Measurements from ENCODE around the gene DNAJC1.
"Not testable (repeated sequence)": the region's sequence is repeated elsewhere in the genome, so short reads cannot be mapped to it uniquely, and the experiment has no call there.

The DNAJC1 gene

DNA sequence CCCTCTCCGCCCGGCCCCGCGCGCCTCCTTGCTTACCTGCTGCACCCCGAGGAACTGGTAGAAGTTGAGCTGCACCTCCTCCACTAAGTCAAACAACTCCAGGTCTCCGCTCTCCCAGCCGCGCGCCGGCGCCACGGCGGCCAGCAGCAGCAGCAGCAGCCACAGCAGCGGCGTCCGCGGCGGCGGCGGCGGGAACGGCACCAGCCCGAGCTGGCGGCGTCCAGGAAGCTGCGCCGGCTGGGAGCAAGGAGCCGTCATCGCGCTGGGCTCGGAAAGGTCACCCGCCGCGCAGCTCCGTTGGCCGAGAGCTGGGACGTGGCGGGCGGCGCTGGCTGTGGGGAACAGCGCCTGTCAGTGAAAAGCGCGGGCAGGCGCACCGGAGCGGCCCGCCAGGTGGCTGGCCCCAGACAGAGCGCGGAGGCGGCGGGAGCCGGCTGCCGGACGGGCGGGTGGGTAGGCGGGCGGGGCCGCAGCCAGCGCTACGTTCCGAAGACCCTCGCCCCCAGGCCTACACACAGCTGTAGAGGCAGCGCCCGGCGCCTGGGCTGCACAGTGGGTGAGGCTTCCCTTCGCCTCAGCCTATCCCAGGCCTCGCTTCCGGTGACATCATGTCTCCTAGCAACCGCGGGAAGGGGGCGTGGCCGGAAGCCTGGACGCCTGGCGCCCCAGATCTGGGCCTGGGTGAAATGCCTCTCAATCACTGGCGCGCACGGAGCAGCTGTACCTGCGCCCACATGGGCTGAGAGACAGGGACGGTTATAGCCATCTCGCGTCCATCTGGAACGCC is at the start of gene DNAJC1:
DNAJC1 (minus strand) TSS at position 554 of the 787 bp plus-strand sequence; CDS start at position 258, 296 bp downstream.
- peak; percentile 100 for DNase-seq

- DNase-seq = no peak
Measured at GRCh38 chr10:22053048-22053447, 49.5 kb upstream of the DNAJC1 start.

DNA sequence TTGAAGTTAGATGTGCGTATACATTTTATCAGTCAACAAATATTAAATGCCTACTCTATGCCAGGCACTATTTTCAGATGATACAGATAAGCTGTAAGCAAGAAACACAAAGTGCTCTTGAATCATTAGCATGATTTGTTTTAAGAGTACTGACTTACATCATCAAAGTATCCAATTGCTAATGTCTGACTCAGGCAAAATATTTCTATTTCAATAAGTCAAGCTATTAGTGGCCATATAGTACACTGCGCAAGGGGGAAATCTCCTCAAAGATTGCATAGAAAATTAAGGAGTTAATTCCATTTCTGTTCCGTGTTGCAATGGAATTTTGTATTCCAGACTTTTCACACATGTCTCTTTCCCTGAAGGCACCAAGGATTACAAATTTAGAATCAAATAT is 46.1 kb upstream of the DNAJC1 start:
- DNase-seq = no peak

DNA sequence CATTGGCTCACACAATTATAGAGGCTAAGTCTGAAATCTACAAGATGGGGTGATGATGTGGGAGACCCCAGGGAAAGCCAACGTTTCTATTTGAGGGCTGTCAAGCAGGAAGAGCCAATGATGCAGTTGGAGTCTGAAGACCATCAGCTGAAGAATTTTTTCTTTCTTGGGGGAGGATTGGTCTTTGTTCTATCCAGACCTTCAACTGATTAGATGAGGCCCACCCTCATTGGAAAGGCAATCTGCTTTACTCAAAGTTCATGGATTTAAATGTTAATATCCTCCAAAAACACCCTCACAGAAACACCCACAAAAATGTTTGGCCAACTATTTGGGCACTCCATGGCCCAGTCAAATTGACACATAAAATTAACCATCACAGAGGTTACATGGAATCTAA is 44.3 kb upstream of the DNAJC1 start:
- DNase-seq = no peak

- DNase-seq = no peak
Measured at GRCh38 chr10:22043327-22043633, 39.8 kb upstream of the DNAJC1 start.

GRCh38 chr10:22042557-22043326 is 39.2 kb upstream of the DNAJC1 start:
- DNase-seq = no peak

DNA sequence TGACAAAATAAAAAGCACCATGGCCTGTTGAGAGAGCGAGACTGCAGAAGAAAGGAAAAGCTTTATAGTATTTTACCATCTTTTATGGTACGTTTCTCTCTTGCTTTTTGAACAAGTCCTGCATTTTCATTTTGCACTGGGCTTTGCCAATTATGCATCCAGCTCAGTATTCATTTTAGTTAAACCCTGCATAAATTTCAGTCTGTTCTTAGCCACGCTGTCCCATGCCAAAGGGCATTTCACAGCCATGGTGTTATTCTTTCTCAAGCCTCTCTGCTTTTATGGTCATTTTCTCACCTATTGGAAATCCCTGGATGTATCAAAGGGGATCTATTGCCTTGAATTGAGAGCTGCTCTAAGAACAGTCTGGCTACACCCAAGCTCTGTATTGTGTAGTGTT is 30.8 kb upstream of the DNAJC1 start:
- no peak for DNase-seq

- DNase-seq = not testable (repeated sequence)
Measured at GRCh38 chr10:22032268-22032667, 28.7 kb upstream of the DNAJC1 start.

GRCh38 chr10:22030421-22030820 is 26.9 kb upstream of the DNAJC1 start:
- DNase-seq = no peak

DNA sequence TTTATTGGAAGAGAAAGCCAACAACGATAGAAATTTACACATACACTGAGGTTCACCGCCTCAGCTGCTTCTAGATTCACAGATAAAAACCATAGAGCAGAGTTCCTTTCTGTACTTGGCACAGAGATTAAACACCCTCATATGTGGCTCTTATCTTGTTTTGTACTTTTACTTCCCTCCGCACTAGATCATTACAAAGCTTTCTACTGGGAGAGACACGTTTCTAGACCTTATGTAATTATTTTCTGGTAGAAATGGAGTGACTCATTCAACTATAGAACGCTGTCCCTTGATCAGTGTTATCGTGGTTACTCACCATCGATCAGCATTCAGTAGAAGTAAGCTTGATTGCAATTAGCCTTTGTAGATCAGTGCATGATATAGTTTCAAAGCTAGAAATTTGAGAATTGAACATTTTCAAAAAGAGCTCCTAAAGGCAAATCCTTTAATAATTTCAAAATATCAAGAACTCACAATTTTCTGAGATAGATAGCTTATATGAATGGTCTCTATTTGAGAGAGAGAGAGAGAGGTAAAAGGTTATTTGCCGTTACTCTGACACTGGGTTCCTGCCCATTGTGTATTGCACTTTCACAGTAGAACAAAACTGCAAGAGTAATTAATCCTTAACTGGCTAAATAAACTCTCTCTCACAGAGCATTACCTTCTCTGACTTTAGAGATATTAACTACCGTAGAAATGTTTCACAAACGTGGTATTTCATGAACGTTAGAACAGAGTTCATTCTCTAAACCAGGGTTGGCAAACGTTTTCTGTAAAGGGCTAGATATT is 26.1 kb upstream of the DNAJC1 start:
- DNase-seq = no peak

GRCh38 chr10:22027364-22028238 is 24.1 kb upstream of the DNAJC1 start:
- no peak for DNase-seq

GRCh38 chr10:22026287-22026686 is 22.8 kb upstream of the DNAJC1 start:
- DNase-seq = no peak

DNA sequence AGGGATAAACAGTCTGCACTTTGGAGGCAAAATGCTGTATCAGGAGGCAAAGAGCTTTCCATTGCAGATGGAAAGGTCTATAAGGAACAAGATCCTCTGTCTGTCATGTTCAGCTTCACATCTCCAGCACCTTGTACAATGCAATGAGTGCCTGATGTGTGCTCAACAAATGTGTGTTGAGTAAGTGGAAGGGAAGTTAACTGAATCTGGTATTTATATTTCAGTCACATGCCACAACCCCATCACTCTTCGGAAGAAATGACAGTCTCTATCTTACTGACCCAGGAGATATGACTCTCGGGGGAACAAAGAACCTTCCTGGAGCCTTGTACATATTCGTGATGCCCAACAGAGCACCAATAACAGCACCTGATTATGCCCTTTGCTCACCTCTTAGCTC is 20.0 kb upstream of the DNAJC1 start:
- no peak for DNase-seq

DNA sequence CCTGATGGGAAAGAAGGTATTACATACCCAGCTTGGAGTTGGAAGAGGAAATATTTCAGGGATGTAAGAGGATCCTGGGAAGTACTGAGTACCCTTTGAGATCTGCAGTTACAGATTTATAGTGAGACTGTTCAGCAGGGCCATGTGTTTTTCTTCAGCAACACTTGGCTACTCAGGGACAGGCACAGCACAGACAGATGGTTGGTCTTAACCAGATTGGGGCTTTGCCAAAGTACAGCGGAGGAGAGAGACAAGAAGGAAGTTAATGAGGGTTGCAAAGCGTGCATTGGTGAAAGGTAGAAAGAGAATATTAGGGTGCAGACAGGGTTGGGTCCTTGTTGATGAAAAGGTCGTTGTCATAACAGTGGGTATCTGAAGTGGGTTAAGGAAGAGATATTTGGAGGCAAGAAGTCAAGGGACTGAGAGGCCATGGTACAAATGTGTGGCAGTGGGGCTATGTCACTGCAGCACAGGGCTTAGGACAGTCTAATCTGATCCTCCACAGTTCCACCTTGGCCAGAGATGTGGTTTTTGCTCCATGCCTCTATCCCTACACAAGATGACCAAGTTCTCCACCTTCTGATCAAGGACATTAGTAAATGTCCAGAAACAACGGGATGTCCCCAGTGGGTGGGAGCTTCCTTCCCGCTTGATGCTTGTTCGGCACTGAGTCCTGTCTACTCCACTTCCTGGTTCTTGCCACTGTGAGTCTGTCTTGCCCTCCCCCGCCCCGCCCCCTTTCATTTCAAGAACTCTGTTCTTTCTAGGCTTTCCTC is 18.9 kb upstream of the DNAJC1 start:
- DNase-seq = peak; percentile 54 to 55

DNA sequence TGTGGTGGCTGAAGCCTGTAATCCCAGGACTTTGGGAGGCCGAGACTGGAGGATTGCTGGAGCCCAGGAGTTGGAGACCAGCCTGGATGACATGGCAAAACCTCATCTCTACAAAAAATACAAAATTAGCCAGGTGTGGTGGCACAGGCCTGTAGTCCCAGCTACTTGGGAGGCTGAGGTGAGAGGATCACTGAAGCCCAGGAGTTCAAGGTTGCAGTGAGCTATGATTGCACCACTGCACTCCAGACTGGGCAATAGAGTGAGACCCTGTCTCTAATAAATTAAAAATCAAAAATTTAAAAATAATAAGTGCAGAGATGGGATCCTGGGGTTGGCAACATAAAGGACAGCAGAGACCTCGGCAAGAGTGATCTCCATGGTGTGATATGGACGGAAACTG is 17.6 kb upstream of the DNAJC1 start:
- not testable (repeated sequence) for DNase-seq

- DNase-seq = no peak
Measured at GRCh38 chr10:22017283-22018020, 13.9 kb upstream of the DNAJC1 start.

GRCh38 chr10:22016046-22016705 is 12.6 kb upstream of the DNAJC1 start:
- no peak for DNase-seq

GRCh38 chr10:22010973-22011408 is 7.5 kb upstream of the DNAJC1 start:
- no peak for DNase-seq

- DNase-seq = no peak
Measured at GRCh38 chr10:22010539-22010938, 7.0 kb upstream of the DNAJC1 start.

DNA sequence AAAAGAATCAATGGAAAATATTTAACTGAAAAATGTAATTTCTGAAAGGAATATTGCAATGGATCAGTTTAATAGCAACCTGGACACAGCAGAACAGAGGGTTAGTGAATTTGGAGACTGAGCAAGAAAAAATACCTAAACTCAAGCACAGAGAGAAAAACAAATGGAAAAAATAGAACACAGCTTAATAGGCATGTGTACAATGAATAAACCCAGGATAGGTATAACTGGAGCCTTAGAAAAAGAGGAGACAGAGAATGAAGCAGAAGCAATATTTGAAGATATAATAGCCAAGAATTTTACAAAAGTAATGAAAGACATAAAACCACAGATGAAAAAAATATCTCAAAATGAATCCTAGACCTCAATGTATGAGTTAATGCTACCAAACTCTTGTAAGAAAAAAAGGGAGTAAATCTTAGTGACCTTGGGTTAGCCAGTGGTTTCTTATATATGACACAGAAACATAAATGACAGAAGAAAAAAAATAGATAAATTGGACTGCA is 2.9 kb upstream of the DNAJC1 start:
- no peak for DNase-seq

Measured in activated T-cell treated with anti-CD3 and anti-CD28 coated beads, Interleukin-2, amount 50 U/mL, for 48 hours (primary cell).